Panc1 (cell line): ENCODE results near the gene TMEM51.

Experiments
- CTCF ChIP-seq: fragments of 450-650 bp; IDR thresholded peaks from 2 replicates; pipeline ENCODE4 v1.5.1; 2017; ENCODE audit warnings: mild to moderate bottlenecking
- POLR2AphosphoS5 ChIP-seq: IDR thresholded peaks from 2 replicates; pipeline ENCODE4 v1.6.1; 2012; ENCODE audit warnings: mild to moderate bottlenecking, low read depth, low read length, moderate library complexity
- REST ChIP-seq, 2 experiments: IDR thresholded peaks; 2 replicates each; pipeline ENCODE4 v1.6.1; 2011 to 2012; ENCODE audit warnings: low read depth in 2 of 2, control low read depth in 1 of 2, low read length in 1 of 2, mild to moderate bottlenecking in 1 of 2, moderate library complexity in 1 of 2; ENCODE audit not compliant: insufficient read depth in 1 of 2
- SIN3A ChIP-seq: IDR thresholded peaks from 2 replicates; pipeline ENCODE4 v1.6.1; 2012; ENCODE audit warnings: low read depth, mild to moderate bottlenecking, low read length, moderate library complexity, borderline replicate concordance; ENCODE audit not compliant: insufficient read depth

GRCh38 chr1:15256584-15256983 lies 103.0 kb downstream of the TMEM51 start:
- TF ChIP-seq POLR2AphosphoS5 (no peak), CTCF (no peak), SIN3A (no peak), REST (IDR thresholded peaks at IDR 0.05; ENCODE audit: insufficient read depth in 1 of 2, low read depth in 2 of 2, low read length in 1 of 2) (no peak)
